SJSA1 (cell line): Measurements from ENCODE around the gene RDM1. TPM values are rescaled to one million over a fixed set of nuclear protein-coding genes. Genes with fewer than 3 reads are reported as not detected.
"Not testable (repeated sequence)": the region's sequence is repeated elsewhere in the genome, so short reads cannot be mapped to it uniquely, and the experiment has no call there.

ENCODE experiments used
- DNase-seq, 2 experiments: peaks; one replicate each; pipeline ENCODE4 v3.0.0-alpha.2; 2015 to 2020; ENCODE audit warnings: low spot score in 2 of 2, low read depth in 1 of 2
- H3K27ac ChIP-seq: fragments of 250-450 bp; sonication (Bioruptor Pico); 2 replicates; pipeline ENCODE4 v1.5.1; 2020; ENCODE audit warnings: mild to moderate bottlenecking, moderate library complexity
- H3K27me3 ChIP-seq: fragments of 250-450 bp; sonication (Bioruptor Pico); replicated peaks from 2 replicates; pipeline ENCODE4 v1.5.1; 2020; ENCODE audit warnings: mild to moderate bottlenecking, moderate library complexity
- H3K36me3 ChIP-seq: fragments of 250-450 bp; sonication (Bioruptor Pico); 2 replicates; pipeline ENCODE4 v1.5.1; 2020; ENCODE audit warnings: mild to moderate bottlenecking
- H3K4me1 ChIP-seq: fragments of 250-450 bp; sonication (Bioruptor Pico); replicated peaks from 2 replicates; pipeline ENCODE4 v1.6.1; 2021; ENCODE audit warnings: mild to moderate bottlenecking
- H3K4me3 ChIP-seq: fragments of 250-450 bp; sonication (Bioruptor Pico); 2 replicates; pipeline ENCODE4 v1.5.1; 2020; ENCODE audit warnings: mild to moderate bottlenecking
- H3K9me3 ChIP-seq: fragments of 250-450 bp; sonication (Bioruptor Pico); replicated peaks from 2 replicates; pipeline ENCODE4 v1.5.1; 2020; ENCODE audit warnings: mild to moderate bottlenecking
- total RNA-seq: library from RNA; depleted of rRNA; stranded (reverse); fragments of >200 nt; shearing (Covaris generic); gene quantifications from 2 replicates; pipeline ENCODE4 v1.2.3, GENCODE V29; 2014

The RDM1 gene
- total RNA-seq, 1 experiment from 2014 or later: 0.11 TPM

DNA sequence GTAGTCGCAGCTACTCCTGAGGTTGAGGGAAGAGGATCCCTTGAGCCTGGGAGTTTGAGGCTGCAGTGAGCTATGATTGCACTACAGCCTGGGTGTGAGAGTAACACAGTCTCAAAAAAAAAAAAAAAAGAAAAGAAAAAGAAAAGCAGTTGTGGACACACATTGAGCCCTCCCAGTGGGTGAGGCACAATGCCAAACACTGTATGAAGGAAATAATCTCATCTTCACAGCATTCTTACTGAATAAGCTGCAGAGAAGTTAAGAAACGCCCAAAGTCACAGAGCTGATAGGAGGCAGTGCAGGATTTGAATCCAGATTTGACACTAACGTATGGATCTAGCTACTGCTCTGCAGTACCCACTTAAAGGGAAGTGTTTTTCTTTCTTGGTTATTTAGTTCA, 18.8 kb upstream of the RDM1 start:
- Histone ChIP-seq H3K27me3 (no peaks in the 10 kb centered on the region), H3K9me3 (no peaks in the 10 kb centered on the region), H3K36me3 (no peaks in the 10 kb centered on the region), H3K4me1 (no peaks in the 10 kb centered on the region), H3K4me3 (no peak overlapping the region), H3K27ac (no peak overlapping the region)
- no peak for DNase-seq

DNA sequence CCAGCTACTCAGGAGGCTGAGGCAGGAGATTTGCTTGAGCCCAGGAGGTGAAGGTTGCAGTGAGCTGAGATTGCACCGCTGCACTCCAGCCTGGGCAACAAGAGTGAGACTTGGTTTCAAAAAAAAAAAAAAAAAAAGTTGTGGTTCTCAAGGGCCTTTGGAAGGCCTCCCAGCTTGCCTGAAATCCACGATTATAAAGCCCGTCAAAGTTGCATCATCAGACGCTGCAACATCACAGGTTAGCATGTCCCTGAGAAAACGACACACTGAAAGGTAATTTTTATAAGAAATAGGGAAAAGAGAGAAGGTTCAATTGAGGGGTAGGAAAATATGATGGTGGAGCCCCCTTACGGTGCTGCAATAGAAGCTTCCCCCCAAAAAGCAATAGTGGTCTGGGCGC, 17.5 kb upstream of the RDM1 start:
- Histone ChIP-seq H3K9me3 (no peaks in the 10 kb centered on the region), H3K36me3 (no peaks in the 10 kb centered on the region), H3K4me1 (no peaks in the 10 kb centered on the region), H3K27ac (no peak overlapping the region), H3K4me3 (no peak overlapping the region), H3K27me3 (no peaks in the 10 kb centered on the region)
- no peak for DNase-seq

DNA sequence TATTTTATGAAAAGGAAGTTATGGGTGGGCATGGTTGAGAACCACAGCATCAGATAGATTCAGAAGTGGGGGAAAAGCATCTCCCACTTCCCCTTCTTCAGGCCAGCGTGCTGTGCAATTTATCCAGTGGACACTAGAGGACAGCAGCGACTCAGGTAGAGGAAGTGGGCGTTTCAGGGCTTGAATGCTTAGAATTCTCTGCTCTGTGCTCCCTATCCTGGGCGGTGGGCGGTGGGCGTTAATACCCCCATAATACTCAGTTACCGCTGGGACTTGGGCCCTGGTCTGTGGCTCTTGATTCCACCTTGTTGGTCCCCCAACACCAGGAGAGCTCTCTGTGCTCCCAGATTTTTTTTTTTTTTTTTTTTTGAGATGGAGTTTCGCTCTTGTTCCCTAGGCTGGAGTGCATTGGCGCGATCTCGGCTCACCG, 16.6 kb upstream of the RDM1 start:
- H3K27ac ChIP-seq: no peak overlapping the region
- no peaks in the 10 kb centered on the region for H3K36me3 ChIP-seq
- peak; percentile 21 to 50 for DNase-seq

DNA sequence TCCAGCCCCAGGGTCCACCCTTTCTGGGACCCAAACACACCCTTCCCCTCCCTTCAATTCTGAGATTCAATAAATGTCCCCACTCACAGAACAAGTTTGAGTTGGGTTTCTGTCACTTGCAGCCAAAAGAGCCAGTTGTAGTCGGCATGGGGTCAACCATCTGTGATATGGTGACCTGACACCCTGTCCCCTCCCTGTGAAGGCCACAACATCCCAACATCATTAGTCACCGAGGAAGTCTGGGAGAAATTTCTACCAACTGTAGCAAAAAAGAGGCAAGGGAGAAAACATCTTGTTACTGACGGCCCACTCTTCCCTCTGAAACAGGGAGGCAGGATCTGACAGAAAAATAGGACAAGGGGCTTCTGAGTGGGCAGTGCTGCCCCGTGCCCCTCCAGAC, 13.6 kb upstream of the RDM1 start:
- no peaks in the 10 kb centered on the region for H3K9me3 ChIP-seq
- H3K4me3 ChIP-seq: no peak overlapping the region
- no peak for DNase-seq
- H3K27ac ChIP-seq: no peak overlapping the region
- H3K36me3 ChIP-seq: no peaks in the 10 kb centered on the region
- no peaks in the 10 kb centered on the region for H3K27me3 ChIP-seq
- H3K4me1 ChIP-seq: no peaks in the 10 kb centered on the region

More for the DNA sequence above, 16.6 kb upstream of the RDM1 start:
- Histone ChIP-seq H3K4me3 (no peak overlapping the region), H3K27me3 (no peaks in the 10 kb centered on the region), H3K9me3 (no peaks in the 10 kb centered on the region), H3K4me1 (no peaks in the 10 kb centered on the region)

DNA sequence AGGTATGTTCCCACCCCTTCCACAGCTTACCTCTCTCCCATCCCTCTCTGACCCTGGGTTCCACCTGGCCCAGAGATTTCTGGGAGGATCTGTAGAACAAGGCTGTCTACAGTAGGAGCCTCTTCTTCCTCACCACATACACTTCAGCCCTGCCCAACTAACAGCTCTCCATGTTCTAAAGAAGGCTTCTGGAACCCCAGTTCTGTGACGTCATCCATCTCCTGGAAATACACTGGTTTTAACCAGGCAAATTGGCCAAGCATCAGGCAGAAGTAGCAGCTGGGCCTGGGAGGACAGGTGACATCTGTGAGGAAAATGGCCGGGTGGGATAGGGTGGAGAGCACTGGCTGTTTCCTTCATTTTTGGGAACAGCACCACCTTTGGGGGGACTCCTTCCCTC, 13.0 kb upstream of the RDM1 start, which contains the start of gene LYZL6:
LYZL6 (minus strand) TSS at position 177 of the 400 bp plus-strand sequence. CDS start 4,357 bp downstream, outside the sequence.
- Histone ChIP-seq H3K27me3 (no peaks in the 10 kb centered on the region), H3K9me3 (no peaks in the 10 kb centered on the region), H3K4me3 (no peak within 1 kb of the TSS), H3K36me3 (no peaks in the 10 kb centered on the region), H3K27ac (no peak within 1 kb of the TSS), H3K4me1 (no peaks in the 10 kb centered on the region)
- no peak for DNase-seq

DNA sequence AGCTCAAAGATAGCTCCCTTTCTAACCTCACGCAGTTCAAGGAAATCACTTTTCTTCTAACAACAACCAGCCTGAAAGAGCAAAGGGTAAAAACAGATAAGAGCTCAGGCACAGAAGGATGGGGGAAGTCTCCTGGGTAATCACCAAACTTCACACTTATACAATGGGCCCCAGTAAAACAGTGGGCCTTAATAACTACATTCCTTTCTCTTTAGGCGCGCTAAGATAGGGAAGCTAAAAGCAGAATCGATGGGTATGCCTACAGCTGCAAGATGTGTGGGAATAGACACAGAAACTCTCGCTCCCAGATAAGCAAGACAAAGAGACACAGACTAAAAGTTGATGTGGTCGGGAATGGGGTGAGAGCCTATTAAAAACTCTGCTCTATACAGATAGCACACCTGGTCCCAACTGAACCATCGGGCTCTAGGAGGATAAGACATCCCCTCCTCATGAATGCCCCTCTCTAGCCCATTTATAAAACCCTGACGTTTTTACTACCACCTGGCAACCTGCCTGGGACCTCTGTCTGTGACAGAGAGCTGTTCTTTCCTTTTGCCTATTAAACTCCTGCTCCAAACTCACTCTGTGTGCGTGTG, 12.1 kb upstream of the RDM1 start:
- no peak overlapping the region for H3K27ac ChIP-seq
- H3K4me1 ChIP-seq: no peaks in the 10 kb centered on the region
- H3K36me3 ChIP-seq: no peaks in the 10 kb centered on the region
- H3K9me3 ChIP-seq: no peaks in the 10 kb centered on the region
- no peaks in the 10 kb centered on the region for H3K27me3 ChIP-seq
- DNase-seq: no peak
- no peak overlapping the region for H3K4me3 ChIP-seq

DNA sequence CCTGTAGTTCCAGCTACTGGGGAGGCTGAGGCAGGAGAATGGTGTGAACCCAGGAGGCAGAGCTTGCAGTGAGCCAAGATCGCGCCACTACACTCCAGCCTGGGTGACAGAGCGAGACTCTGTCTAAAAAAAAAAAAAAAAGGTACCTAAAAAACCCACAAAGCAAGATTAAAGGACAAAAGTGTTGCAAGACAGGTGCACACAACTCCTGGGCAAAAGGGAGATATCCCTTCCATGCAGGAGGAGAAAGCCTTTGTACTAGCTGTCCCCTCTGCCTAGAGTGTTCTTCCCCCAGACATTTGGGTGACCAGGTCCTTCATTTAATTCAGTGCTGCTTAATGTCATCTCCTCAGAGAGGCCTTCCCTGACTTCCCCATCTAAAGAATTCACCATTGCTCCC, 7.9 kb upstream of the RDM1 start:
- not testable (repeated sequence) for H3K27ac ChIP-seq, DNase-seq

DNA sequence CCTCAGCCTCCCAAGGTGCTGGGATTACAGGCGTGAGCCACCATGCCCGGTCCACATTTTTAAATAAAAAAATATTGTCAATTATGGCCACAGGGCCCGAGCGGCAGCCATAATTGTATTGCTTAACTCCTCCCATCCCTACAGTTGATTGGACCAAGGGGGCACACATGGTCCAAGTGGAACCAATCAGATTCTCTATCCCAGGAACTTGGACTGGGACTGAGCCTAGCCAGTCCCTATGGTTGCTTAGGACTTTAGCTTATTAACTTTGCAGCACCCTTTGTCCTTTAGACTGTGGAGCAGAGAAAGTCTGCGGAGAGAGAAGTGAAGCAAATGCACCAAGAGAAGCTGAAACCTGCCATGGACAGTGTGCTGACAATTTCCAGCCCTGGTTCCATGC, 5.5 kb upstream of the RDM1 start:
- Histone ChIP-seq H3K36me3 (no peaks in the 10 kb centered on the region), H3K4me3 (no peak overlapping the region), H3K27me3 (no peaks in the 10 kb centered on the region), H3K27ac (no peak overlapping the region), H3K9me3 (no peaks in the 10 kb centered on the region), H3K4me1 (no peaks in the 10 kb centered on the region; the same call in 1 of the 2 replicates)
- no peak for DNase-seq

More for the DNA sequence above, 7.9 kb upstream of the RDM1 start:
- not testable (repeated sequence) for H3K9me3 ChIP-seq, H3K36me3 ChIP-seq, H3K27me3 ChIP-seq, H3K4me1 ChIP-seq, H3K4me3 ChIP-seq

DNA sequence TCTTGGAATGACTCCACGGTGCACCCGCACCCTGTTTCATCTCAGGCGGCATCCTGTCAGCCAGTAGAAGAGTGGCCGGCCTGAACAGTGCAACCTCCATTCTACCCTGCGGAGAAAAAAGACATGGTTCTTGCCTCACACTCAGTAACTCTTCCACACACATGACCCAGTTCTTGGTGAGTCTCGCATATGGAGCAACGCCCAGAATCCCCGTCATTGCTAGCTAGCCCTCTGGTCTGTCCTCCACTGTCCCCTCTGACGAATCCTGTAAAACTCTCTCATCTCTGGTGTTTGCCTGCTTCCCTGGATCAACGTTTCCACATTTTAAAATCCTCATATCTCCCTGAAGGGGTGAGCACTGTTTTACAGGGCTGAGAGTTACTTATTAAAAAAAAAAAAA, 4.2 kb upstream of the RDM1 start:
- peaks cover 9% of the 10 kb centered on the region; the same call in 1 of the 2 replicates for H3K4me1 ChIP-seq
- H3K27me3 ChIP-seq: no peaks in the 10 kb centered on the region
- no peak overlapping the region for H3K27ac ChIP-seq
- no peak for DNase-seq
- no peak overlapping the region for H3K4me3 ChIP-seq
- H3K9me3 ChIP-seq: no peaks in the 10 kb centered on the region
- H3K36me3 ChIP-seq: no peaks in the 10 kb centered on the region

DNA sequence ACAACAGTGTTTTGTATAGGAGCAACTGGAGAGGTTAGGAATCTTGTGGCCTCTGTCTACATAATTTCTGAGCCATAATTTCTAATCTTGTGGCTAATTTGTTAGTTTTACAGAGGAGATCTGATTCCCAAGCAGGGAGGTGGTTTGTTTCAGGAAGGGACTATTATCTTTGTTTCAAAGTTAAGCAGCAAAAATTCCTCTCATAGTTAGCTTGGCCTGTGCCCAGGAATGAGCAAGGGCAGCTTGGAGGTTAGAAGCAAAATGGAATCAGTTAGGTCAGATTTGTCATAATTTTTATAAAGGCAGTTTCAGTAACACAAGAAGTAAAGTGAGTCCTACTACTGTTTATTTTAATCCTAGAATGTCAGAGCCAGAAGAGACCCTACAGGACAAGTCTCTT, 2.0 kb upstream of the RDM1 start:
- no peak overlapping the region for H3K4me3 ChIP-seq
- H3K36me3 ChIP-seq: no peaks in the 10 kb centered on the region
- DNase-seq: no peak
- no peaks in the 10 kb centered on the region for H3K27me3 ChIP-seq
- H3K27ac ChIP-seq: no peak overlapping the region
- no peaks in the 10 kb centered on the region for H3K9me3 ChIP-seq
- peaks cover 9% of the 10 kb centered on the region; the same call in 1 of the 2 replicates for H3K4me1 ChIP-seq

DNA sequence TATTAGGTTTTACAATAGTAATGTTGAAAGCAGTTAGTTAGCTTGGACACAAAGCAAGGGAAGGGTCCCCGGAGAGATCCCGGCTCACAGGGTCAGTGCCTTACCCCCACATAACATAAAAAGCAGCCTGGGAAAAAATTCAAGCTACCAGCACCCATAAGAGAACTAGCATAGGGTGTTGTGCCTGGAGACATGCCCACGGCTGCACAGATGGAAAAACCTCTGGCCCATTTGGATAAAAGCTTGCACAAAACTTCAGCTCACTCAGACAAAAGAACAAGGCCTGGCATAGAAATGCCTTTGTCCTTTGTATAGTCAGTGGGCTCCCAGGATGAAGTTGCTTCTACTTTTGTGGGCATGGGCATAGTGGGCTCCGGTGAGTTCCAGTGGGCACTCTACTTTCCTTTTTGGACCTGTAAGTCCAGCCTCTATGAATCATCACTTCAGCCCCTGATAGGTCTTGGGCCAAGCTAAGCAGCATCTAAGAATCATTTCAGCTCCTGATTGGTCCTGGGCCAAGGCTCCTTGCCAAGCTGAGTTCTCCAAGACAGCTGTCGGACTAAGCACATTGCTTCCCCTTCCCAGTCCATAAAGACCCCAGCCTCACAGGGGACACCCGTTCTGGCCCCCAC, 1.3 kb upstream of the RDM1 start:
- no peaks in the 10 kb centered on the region for H3K36me3 ChIP-seq
- no peak overlapping the region for H3K27ac ChIP-seq
- H3K4me3 ChIP-seq: no peak overlapping the region
- H3K27me3 ChIP-seq: no peaks in the 10 kb centered on the region
- H3K9me3 ChIP-seq: no peaks in the 10 kb centered on the region
- H3K4me1 ChIP-seq: peaks cover 9% of the 10 kb centered on the region; the same call in 1 of the 2 replicates
- DNase-seq: no peak

DNA sequence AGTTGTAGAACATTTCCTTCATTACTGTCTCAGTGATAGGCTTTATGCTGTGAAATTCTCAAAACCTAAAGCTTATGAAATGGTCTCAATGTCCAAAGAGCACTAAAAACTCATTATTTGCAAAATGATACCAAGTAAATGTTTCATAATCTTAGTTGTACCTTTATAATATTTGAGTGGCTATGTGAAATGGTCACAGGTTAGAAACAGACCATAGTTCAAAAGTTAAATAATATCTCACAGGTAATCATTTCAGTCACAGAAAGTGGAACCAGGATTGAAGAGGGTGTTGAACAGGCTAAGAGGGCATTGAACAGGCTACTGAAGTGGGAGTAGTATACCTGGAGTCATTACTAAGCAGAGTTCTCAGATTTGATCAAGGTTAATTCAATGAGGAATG, 2.9 kb downstream of the RDM1 start:
- Histone ChIP-seq H3K4me1 (peaks cover 9% of the 10 kb centered on the region; the same call in 1 of the 2 replicates), H3K9me3 (no peaks in the 10 kb centered on the region), H3K4me3 (no peak overlapping the region), H3K27me3 (no peaks in the 10 kb centered on the region), H3K27ac (no peak overlapping the region), H3K36me3 (no peaks in the 10 kb centered on the region)
- no peak for DNase-seq

DNA sequence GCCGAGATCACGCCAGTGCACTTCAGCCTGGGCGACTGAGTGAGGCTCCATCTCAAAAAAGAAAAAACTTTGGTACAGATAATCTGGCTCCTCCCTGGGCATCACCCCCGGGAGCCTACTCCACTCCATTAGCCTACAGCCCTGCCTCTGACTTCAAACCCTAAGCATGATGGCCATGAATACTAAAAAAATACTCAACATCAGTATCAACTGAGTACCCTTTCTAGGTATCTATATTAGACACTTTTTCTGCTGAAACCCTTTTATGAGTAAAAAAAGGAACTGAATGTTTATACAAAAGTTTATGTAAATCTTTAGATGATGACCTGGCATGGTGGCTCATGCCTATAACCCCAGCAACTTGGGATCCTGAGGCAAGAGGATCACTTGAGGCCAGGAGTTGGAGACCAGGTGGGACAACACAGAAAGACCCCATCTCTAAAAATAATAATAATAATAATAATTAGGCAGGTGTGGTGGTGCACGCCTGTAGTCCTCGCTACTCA, 6.9 kb downstream of the RDM1 start:
- Histone ChIP-seq H3K9me3 (no peaks in the 10 kb centered on the region), H3K27ac (no peak overlapping the region), H3K27me3 (no peaks in the 10 kb centered on the region), H3K4me1 (no peaks in the 10 kb centered on the region), H3K4me3 (no peak overlapping the region), H3K36me3 (no peaks in the 10 kb centered on the region)
- no peak for DNase-seq

DNA sequence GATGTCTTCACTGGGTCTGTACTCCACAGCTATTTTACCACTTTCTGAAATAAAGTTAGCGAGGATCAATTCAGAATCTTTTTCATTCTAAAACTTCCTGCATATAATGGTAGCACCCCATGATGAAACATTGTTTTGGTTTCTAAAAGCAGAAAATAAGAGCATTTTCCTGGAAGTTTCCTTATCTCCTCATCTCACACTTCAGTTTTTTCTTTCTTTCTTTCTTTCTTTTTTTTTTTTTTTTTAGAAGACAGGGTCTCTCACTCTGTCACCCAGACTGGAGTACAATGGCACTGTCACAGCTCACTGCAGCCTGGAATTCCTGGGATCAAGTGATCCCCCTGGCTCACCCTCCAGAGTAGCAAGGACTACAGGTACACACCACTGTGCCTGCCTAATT, 10.3 kb downstream of the RDM1 start:
- Histone ChIP-seq H3K36me3 (no peaks in the 10 kb centered on the region), H3K27me3 (no peaks in the 10 kb centered on the region), H3K27ac (no peak overlapping the region), H3K9me3 (no peaks in the 10 kb centered on the region), H3K4me1 (no peaks in the 10 kb centered on the region), H3K4me3 (no peak overlapping the region)
- DNase-seq: no peak
